SKM-1 treated with dmso at 0.1 percent for 144 hours (cell line): ENCODE results near the gene CEP295NL.

Source experiments
- DNase-seq: peaks from one replicate; lab custom pipeline; 2025; ENCODE audit not compliant: unreplicated experiment; lab: John Stamatoyannopoulos, UW

The CEP295NL gene

DNA sequence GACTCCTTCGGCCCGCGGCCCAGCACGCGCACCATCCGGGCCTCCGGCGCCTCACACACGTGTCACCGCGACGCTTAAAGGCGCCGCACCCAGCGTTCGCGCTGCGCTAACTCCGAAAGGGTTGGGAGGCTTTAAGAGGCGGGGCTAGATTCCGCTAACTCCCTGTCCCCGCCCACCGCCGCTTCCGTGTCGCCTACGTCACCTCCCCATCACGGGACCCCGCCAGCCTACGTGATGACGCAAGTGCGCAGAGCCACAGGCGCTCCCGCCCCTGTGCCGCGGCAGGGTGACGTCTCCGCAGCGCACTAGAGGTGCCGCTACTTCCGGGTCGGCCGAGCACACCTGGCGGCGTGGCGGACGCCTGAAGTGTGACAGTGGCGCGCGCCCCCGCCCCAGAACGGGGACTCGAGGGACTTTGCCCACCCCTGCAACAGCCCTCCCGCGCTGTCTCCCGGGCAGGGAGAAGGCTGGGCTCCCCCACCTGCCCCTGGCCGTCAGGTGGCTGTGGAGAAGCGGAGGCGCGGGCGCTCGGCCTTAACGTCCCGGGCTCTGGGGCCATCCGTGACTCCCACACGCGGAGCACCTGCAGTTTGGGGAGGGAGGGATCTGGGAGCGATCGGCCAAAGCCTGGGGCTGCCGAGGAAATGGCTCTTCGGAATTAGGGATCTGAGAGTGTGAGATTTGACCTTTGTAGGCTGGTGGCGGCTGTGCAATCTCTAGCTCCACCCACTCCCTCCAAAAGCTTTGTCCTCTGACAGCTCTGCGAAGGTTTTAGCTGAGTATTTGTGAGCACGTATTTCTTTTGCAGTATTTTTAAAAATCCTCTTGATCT, 62.0 kb downstream of the CEP295NL start, which contains the start of gene USP36:
Gene USP36 (minus strand): TSS at position 35 of the 832 bp plus-strand sequence. CDS start 4,451 bp downstream, outside the sequence.
- peak; percentile 95 for DNase-seq
